ENCODE results near the gene HSBP1. TPM values are rescaled to one million over a fixed set of nuclear protein-coding genes. Genes with fewer than 3 reads are reported as not detected.

The HSBP1 gene
- total RNA-seq, 4 donors from 2014 or later = 5.8 to 22.5 (median 12.5) TPM

DNA sequence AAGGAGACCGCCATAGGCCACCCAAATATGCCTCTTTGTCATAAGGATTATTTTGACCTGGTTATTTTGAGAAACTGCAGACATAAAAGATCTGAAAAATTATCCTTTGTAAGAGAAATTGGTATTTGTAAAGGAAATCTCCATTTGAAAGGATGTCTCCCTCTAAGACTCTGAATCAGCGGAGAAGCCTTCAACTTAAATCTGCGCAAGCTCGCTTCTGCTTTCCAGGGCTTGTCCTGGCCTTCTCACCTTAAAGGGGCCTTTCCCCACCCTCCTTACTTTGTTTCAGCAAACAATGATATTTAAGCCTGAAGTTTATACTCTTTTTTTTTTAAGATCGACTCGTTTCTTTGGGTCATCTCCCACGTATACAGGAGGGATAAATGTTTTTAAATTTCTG, 34.5 kb downstream of the HSBP1 start:
- DNase-seq (ENCODE audit: low spot score in 2 of 2) = no peak
- TF ChIP-seq, protein P1, sequence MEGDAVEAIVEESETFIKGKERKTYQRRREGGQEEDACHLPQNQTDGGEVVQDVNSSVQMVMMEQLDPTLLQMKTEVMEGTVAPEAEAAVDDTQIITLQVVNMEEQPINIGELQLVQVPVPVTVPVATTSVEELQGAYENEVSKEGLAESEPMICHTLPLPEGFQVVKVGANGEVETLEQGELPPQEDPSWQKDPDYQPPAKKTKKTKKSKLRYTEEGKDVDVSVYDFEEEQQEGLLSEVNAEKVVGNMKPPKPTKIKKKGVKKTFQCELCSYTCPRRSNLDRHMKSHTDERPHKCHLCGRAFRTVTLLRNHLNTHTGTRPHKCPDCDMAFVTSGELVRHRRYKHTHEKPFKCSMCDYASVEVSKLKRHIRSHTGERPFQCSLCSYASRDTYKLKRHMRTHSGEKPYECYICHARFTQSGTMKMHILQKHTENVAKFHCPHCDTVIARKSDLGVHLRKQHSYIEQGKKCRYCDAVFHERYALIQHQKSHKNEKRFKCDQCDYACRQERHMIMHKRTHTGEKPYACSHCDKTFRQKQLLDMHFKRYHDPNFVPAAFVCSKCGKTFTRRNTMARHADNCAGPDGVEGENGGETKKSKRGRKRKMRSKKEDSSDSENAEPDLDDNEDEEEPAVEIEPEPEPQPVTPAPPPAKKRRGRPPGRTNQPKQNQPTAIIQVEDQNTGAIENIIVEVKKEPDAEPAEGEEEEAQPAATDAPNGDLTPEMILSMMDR (IDR thresholded peaks at IDR 0.05) = no peak
- no peak for TF ChIP-seq POLR2A (IDR thresholded peaks at IDR 0.05)
- WGBS, 2 donors = 80 to 89% methylated on average over 7 of the region's 7 CpGs
- intact Hi-C loops (cut with DNase I; ENCODE audit: low total_unique reads) = loop anchor here (10.0 kb wide), 1 partner anchor 153 kb away; no protein-coding TSS in a partner anchor
- H3K4me3 ChIP-seq (ENCODE audit: low read depth, poor library complexity, severe bottlenecking) = no peak overlapping the region

DNA sequence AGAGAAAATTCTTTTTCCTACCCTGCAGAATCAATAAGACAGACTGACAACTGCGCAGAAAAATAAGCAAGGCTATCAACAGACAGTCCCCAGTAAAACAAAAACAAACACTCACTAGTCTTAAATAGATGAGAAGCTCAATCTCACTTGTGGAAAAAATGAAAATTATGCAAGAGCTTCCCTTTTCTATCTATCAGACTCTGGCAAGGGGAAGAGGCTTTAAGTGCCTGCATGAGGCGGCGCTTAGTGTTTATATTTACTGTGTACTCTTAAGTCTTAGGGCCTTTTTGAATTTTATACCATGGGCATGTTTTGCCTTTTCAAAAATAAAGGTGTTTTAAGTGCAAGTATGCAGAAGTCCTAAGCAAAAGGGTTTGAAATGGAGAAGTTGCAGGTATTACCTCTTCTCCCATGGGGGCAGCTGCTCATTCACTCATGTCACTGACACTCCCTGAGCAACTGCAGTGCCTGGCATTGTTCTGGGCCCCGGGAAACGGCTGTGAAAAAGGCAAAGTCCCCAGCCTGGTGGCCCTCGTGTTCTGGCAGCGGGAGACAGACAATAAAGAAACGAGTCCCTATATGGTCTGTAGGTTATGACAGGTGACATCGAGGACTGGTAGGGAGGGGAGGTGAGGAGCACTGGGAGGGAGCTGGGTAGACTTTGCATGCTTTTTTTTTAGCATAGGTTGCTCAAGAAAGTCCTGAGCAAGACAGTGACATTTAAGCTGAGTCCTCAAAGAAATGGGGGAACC, 35.2 kb downstream of the HSBP1 start:
- H3K4me3 ChIP-seq (ENCODE audit: low read depth, poor library complexity, severe bottlenecking) = no peak overlapping the region
- DNase-seq (ENCODE audit: low spot score in 2 of 2) = peak in 1 of 2 donors; percentile 53
- no peak for TF ChIP-seq POLR2A (IDR thresholded peaks at IDR 0.05)
- TF ChIP-seq, protein P1 (IDR thresholded peaks at IDR 0.05) = no peak
- intact Hi-C loops (cut with DNase I; ENCODE audit: low total_unique reads) = loop anchor here (10.0 kb wide), 1 partner anchor 152 kb away; no protein-coding TSS in a partner anchor
- 75 to 79% methylated on average over 9 of the region's 9 CpGs for WGBS, 2 donors

DNA sequence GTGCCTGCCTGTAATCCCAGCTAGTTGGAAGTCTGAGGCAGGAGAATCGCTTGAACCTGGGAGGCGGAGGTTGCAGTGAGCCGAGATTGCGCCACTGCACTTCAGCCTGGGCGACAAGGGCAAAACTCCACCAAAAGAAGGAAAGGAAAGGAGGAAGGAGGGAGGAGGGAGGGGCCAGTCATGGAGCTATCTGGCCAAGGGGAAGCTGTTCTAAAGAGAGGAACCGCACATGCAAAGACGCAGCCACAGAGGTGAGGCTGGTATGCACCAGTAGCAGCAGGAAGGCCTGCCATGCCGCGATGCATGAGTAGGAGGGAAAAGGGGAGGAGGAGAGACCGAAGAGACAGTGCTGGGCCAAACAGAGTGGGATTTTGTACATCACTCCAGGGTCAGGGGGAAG, 35.9 kb downstream of the HSBP1 start:
- peak in 1 of 2 donors; percentile 78 for DNase-seq (ENCODE audit: low spot score in 2 of 2)
- intact Hi-C loops (cut with DNase I; ENCODE audit: low total_unique reads) = loop anchor here (10.0 kb wide), 1 partner anchor 151 kb away; no protein-coding TSS in a partner anchor
- no peak overlapping the region for H3K4me3 ChIP-seq (ENCODE audit: low read depth, poor library complexity, severe bottlenecking)
- WGBS, 2 donors = 68 to 70% methylated on average over 10 of the region's 10 CpGs
- TF ChIP-seq, protein P1 (IDR thresholded peaks at IDR 0.05) = no peak
- TF ChIP-seq POLR2A (IDR thresholded peaks at IDR 0.05) = no peak

DNA sequence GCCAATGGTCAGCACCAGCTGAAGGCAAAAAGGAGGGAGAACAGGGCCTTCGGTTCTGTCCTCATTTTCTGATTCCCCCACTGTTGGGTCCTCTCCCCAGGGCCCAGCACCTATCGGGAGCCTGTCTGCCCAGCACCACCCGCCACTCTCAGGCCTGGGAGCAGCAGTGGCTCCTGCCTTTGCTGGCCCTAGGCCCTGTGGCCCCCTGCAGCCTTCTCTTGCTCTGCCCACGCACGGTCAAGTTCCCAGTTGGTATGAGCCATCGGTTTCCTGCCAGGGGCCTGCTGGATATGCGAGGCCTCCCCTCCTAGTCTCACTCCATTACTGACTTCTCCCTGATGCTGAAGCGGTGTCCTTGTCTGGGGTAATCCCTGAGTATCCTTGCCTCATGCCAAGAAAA, 37.5 kb downstream of the HSBP1 start:
- no peak for TF ChIP-seq POLR2A (IDR thresholded peaks at IDR 0.05)
- TF ChIP-seq, protein P1 (IDR thresholded peaks at IDR 0.05) = no peak
- intact Hi-C loops (cut with DNase I; ENCODE audit: low total_unique reads) = loop anchor here (10.0 kb wide), 1 partner anchor 150 kb away; no protein-coding TSS in a partner anchor
- no peak overlapping the region for H3K4me3 ChIP-seq (ENCODE audit: low read depth, poor library complexity, severe bottlenecking)
- 96 to 97% methylated on average over 8 of the region's 8 CpGs for WGBS, 2 donors
- DNase-seq (ENCODE audit: low spot score in 2 of 2) = no peak

DNA sequence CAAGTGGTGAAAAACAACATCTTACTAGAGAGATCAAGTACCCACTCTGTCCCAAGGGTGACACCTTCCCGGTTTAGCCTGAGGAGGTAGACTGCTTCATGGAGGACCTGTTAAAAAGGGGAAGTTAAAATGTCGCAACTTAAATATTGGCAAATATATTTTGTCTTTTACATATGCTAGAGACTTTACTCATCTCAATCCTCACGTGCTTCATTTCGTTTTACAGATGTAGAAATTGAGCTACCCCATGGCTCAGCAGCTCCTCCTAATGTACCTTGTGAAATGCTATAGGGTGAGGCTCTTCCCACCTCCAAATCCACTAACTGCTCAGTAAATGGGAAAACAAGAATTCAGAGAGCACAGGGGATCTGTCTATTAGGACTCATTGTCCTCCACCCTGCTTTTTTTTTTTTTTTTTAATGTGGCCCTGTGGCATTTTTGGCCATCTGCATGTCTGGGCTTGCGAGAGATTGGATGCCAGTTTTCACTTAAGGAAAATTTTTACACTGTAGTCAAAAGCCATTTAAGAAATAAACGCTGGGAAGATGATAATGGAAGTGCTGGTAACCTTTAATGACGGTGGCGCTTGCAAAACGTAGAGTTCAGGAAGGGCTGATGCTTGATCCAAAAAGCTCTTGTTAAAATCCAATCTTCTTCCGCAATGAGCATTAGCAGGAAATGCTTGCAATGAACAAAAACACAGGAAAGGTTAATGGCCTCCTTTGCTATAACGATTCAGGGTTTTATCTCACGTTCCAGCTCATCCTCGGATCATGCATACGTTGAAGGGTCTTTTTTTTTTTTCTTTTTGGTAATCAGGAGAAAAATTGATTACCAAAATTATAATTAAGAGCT, 39.8 kb downstream of the HSBP1 start:
- intact Hi-C loops (cut with DNase I; ENCODE audit: low total_unique reads) = loop anchor here (10.0 kb wide), 1 partner anchor 147 kb away; no protein-coding TSS in a partner anchor
- 68 to 77% methylated on average over 14 of the region's 14 CpGs for WGBS, 2 donors
- no peak for DNase-seq (ENCODE audit: low spot score in 2 of 2)
- no peak overlapping the region for H3K4me3 ChIP-seq (ENCODE audit: low read depth, poor library complexity, severe bottlenecking)
- no peak for TF ChIP-seq POLR2A (IDR thresholded peaks at IDR 0.05)
- TF ChIP-seq, protein P1 (IDR thresholded peaks at IDR 0.05) = no peak

Measured in lower leg skin (tissue), 4 donors.